PFSK-1 (cell line): ENCODE measurements around the gene SYNE2.

Source experiments
- POLR2AphosphoS5 ChIP-seq: IDR thresholded peaks from 2 replicates; pipeline ENCODE4 v1.6.1; 2012; ENCODE audit warnings: low read depth, mild to moderate bottlenecking, control low read depth, low read length, moderate library complexity
- REST ChIP-seq, 2 experiments: IDR thresholded peaks; 2 replicates each; pipeline versions ENCODE4 v1.6.1 to v1.8.0; 2011 to 2012; ENCODE audit warnings: low read depth in 2 of 2, low read length in 2 of 2, control low read depth in 1 of 2, inconsistent platforms in 1 of 2, mild to moderate bottlenecking in 1 of 2, moderate library complexity in 1 of 2; ENCODE audit not compliant: insufficient read depth in 1 of 2
- SIN3A ChIP-seq: IDR thresholded peaks from 2 replicates; pipeline ENCODE4 v1.6.1; 2012; ENCODE audit warnings: mild to moderate bottlenecking, low read length, moderate library complexity, borderline replicate concordance; ENCODE audit not compliant: insufficient read depth
- TAF1 ChIP-seq: IDR thresholded peaks from 2 replicates; pipeline ENCODE4 v1.6.1; 2012; ENCODE audit warnings: low read length, control low read depth, borderline replicate concordance; ENCODE audit not compliant: insufficient read depth

- TF ChIP-seq TAF1 = no peak
- no peak for TF ChIP-seq REST (IDR thresholded peaks at IDR 0.05; ENCODE audit: insufficient read depth in 1 of 2, low read depth in 2 of 2, low read length in 2 of 2)
- TF ChIP-seq POLR2AphosphoS5 = no peak
- no peak for TF ChIP-seq SIN3A
Measured at GRCh38 chr14:64012720-64013119, 159.9 kb downstream of the SYNE2 start.
